Measurements from ENCODE around the gene KRTAP19-4. TPM values are rescaled to one million over a fixed set of nuclear protein-coding genes. Genes with fewer than 3 reads are reported as not detected.
"Not testable (repeated sequence)": the region's sequence is repeated elsewhere in the genome, so short reads cannot be mapped to it uniquely, and the experiment has no call there.

The KRTAP19-4 gene
- total RNA-seq: not detected

- intact Hi-C loops (cut with DNase I): no loop called here
- H3K27me3 ChIP-seq: no peaks in the 10 kb centered on the region
- no peak for TF ChIP-seq POLR2A (IDR thresholded peaks at IDR 0.05)
- TF ChIP-seq CTCF (IDR thresholded peaks at IDR 0.05): no peak
- no peak within 1 kb of the TSS for H3K27ac ChIP-seq
- no peaks in the 10 kb centered on the region for H3K9me3 ChIP-seq
- H3K36me3 ChIP-seq (replicated peaks in 1 of 2; ENCODE audit: insufficient read depth in 1 of 2, low read depth in 2 of 2): no peaks in the 10 kb centered on the region
- H3K4me3 ChIP-seq: no peak within 1 kb of the TSS
- no peak for ATAC-seq
- 49 to 55% methylated on average over 4 of the region's 4 CpGs for WGBS, 2 donors
- H3K4me1 ChIP-seq: no peaks in the 10 kb centered on the region
- no peak for DNase-seq
These were observed at the start of gene KRTAP19-4 for GRCh38 chr21:30497065-30497464. Gene KRTAP19-4 (minus strand): TSS chr21:30497165. CDS start chr21:30497110, 55 bp downstream.

GRCh38 chr21:30541764-30542163 lies 44.8 kb upstream of the KRTAP19-4 start, which contains the start of gene KRTAP19-6:
Gene KRTAP19-6 (minus strand): TSS chr21:30541864. CDS start chr21:30541833, 31 bp downstream.
- no peak within 1 kb of the TSS for H3K27ac ChIP-seq
- no peaks in the 10 kb centered on the region for H3K27me3 ChIP-seq
- no peaks in the 10 kb centered on the region for H3K36me3 ChIP-seq (replicated peaks in 1 of 2; ENCODE audit: insufficient read depth in 1 of 2, low read depth in 2 of 2)
- H3K9me3 ChIP-seq: no peaks in the 10 kb centered on the region
- no peak within 1 kb of the TSS for H3K4me3 ChIP-seq
- H3K4me1 ChIP-seq: no peaks in the 10 kb centered on the region
- ATAC-seq (no peak), DNase-seq (no peak)
- 52 to 60% methylated on average over 1 of the region's 1 CpG for WGBS, 2 donors
- TF ChIP-seq CTCF (IDR thresholded peaks at IDR 0.05) (no peak), POLR2A (IDR thresholded peaks at IDR 0.05) (no peak)
- intact Hi-C loops (cut with DNase I): no loop called here

- H3K27ac ChIP-seq: no peak overlapping the region
- no peaks in the 10 kb centered on the region for H3K36me3 ChIP-seq (replicated peaks in 1 of 2; ENCODE audit: insufficient read depth in 1 of 2, low read depth in 2 of 2)
- no peaks in the 10 kb centered on the region for H3K27me3 ChIP-seq
- DNase-seq (no peak), ATAC-seq (no peak)
- TF ChIP-seq POLR2A (IDR thresholded peaks at IDR 0.05) (no peak), CTCF (IDR thresholded peaks at IDR 0.05) (no peak)
- intact Hi-C loops (cut with DNase I): no loop called here
- H3K9me3 ChIP-seq: no peaks in the 10 kb centered on the region
- H3K4me3 ChIP-seq: no peak overlapping the region
- WGBS, 2 donors: 56 to 68% methylated on average over 1 of the region's 1 CpG
- no peaks in the 10 kb centered on the region for H3K4me1 ChIP-seq
These were observed 21.9 kb upstream of the KRTAP19-4 start for GRCh38 chr21:30518876-30519275.

GRCh38 chr21:30515681-30516080 lies 18.7 kb upstream of the KRTAP19-4 start:
- intact Hi-C loops (cut with DNase I): no loop called here
- H3K27me3 ChIP-seq: no peaks in the 10 kb centered on the region
- no peak for TF ChIP-seq POLR2A (IDR thresholded peaks at IDR 0.05)
- TF ChIP-seq CTCF (IDR thresholded peaks at IDR 0.05): no peak
- no peaks in the 10 kb centered on the region for H3K4me1 ChIP-seq
- H3K27ac ChIP-seq: no peak overlapping the region
- WGBS, 2 donors: 67 to 71% methylated on average over 1 of the region's 1 CpG
- DNase-seq: no peak
- no peaks in the 10 kb centered on the region for H3K9me3 ChIP-seq
- H3K36me3 ChIP-seq (replicated peaks in 1 of 2; ENCODE audit: insufficient read depth in 1 of 2, low read depth in 2 of 2): no peaks in the 10 kb centered on the region
- H3K4me3 ChIP-seq: no peak overlapping the region
- no peak for ATAC-seq

- 16 to 18% methylated on average over 4 of the region's 4 CpGs for WGBS, 2 donors
- H3K36me3 ChIP-seq (replicated peaks in 1 of 2; ENCODE audit: insufficient read depth in 1 of 2, low read depth in 2 of 2); H3K27ac ChIP-seq; H3K4me1 ChIP-seq; intact Hi-C loops (cut with DNase I); H3K4me3 ChIP-seq; ATAC-seq; H3K27me3 ChIP-seq; H3K9me3 ChIP-seq: not testable (repeated sequence)
- DNase-seq: peak in 3 of 4 donors; percentile 13 to 49 (median 24)
- TF ChIP-seq CTCF (IDR thresholded peaks at IDR 0.05): peak in 5 of 7 experiments; percentile 28 to 61 (median 46)
These were observed 8.7 kb upstream of the KRTAP19-4 start for GRCh38 chr21:30505621-30506205.
